K562 (cell line): Measurements from ENCODE around the gene TEX53. TPM values are rescaled to one million over a fixed set of nuclear protein-coding genes. Genes with fewer than 3 reads are reported as not detected.

ENCODE experiments used
- ATAC-seq: fragments of 200-7000 bp; cut with Tn5 transposase; 3 replicates; pipeline ENCODE4 v1.9.1; 2020; ENCODE audit warnings: moderate library complexity
- BruUV-seq: library from RNA; stranded (reverse); fragments of 400-500 nt; replicated peaks from 2 replicates; lab custom pipeline; 2021; lab: Mats Ljungman, UMichigan
- CTCF ChIA-PET: fragments of 300-600 bp; formaldehyde crosslinking; extraction: SDS; loops from one replicate; lab custom pipeline; 2021; ENCODE audit warnings: low intra/inter-chr PET ratio; lab: Yijun Ruan, JAX
- POLR2A ChIA-PET: fragments of 300-600, 350-650 bp; sonication (Branson Sonifier 250); formaldehyde crosslinking; extraction: SDS; loops from one replicate; lab custom pipeline; 2021; ENCODE audit warnings: antibody characterized with exemption, inconsistent platforms; lab: Yijun Ruan, JAX
- DNase-seq, 4 experiments: peaks; one replicate each; pipeline versions ENCODE4 v3.0.0 to v3.0.0-alpha.2; 2011 to 2018; ENCODE audit warnings: low spot score in 3 of 4, mixed read lengths in 3 of 4; ENCODE audit errors: extremely low read depth in 1 of 4
- FAIRE-seq: peaks from 2 replicates; lab custom pipeline; 2011; peaks lifted over from hg19 to GRCh38; lab: Jason Lieb, UNC
- H2AFZ ChIP-seq: 2 replicates; pipeline ENCODE4 v1.6.0; 2011; ENCODE audit warnings: low read depth, low read length, control low read depth, inconsistent platforms
- H3K27ac ChIP-seq: fragments of 200-600 bp; 3 replicates; pipeline ENCODE4 v1.8.0; 2011; ENCODE audit warnings: low read depth, mild to moderate bottlenecking, control low read depth, inconsistent platforms, low read length, moderate library complexity, mixed read lengths; ENCODE audit errors: extremely low read depth
- H3K27me3 ChIP-seq, 2 experiments: fragments of 300-600 bp in 1 of 2; 2 replicates in 1 of 2; 3 replicates in 1 of 2; pipeline versions ENCODE4 v1.6.0 to v1.8.0; 2011; ENCODE audit warnings: inconsistent platforms in 2 of 2, low read length in 2 of 2, mild to moderate bottlenecking in 1 of 2, mixed read lengths in 1 of 2, moderate library complexity in 1 of 2; ENCODE audit not compliant: control insufficient read depth in 2 of 2, insufficient read depth in 2 of 2
- H3K36me3 ChIP-seq: fragments of 300-600 bp; 3 replicates; pipeline ENCODE4 v1.8.0; 2011; ENCODE audit warnings: mild to moderate bottlenecking, low read length, inconsistent platforms; ENCODE audit not compliant: control insufficient read depth, insufficient read depth
- H3K4me1 ChIP-seq, 2 experiments: fragments of 200-600 bp in 1 of 2; replicated peaks in 1 of 2; 2 replicates in 1 of 2; 3 replicates in 1 of 2; pipeline versions ENCODE4 v1.5.1 to v1.8.0; 2011; ENCODE audit warnings: inconsistent platforms in 2 of 2, low read length in 2 of 2, mild to moderate bottlenecking in 1 of 2, mixed read lengths in 1 of 2, moderate library complexity in 1 of 2; ENCODE audit not compliant: control insufficient read depth in 2 of 2, insufficient read depth in 2 of 2
- H3K4me2 ChIP-seq: 2 replicates; pipeline ENCODE4 v1.6.1; 2011; ENCODE audit warnings: low read length, control low read depth, inconsistent platforms, mixed read lengths; ENCODE audit not compliant: insufficient read depth
- H3K4me3 ChIP-seq: fragments of 200-600 bp; sonication (generic), shearing (Covaris generic); 2 replicates; pipeline ENCODE4 v1.5.1; 2016; ENCODE audit warnings: control low read depth, inconsistent platforms
- H3K79me2 ChIP-seq: fragments of 200-600 bp; 3 replicates; pipeline ENCODE4 v1.8.0; 2011; ENCODE audit warnings: low read length, inconsistent platforms; ENCODE audit not compliant: control insufficient read depth, insufficient read depth
- H3K9ac ChIP-seq, 2 experiments: 2 replicates each; pipeline versions ENCODE4 v1.6.0 to v1.6.1; 2011; ENCODE audit warnings: low read depth in 2 of 2, low read length in 2 of 2, control low read depth in 1 of 2, inconsistent platforms in 1 of 2, mild to moderate bottlenecking in 1 of 2, mixed read lengths in 1 of 2; ENCODE audit not compliant: insufficient read depth in 1 of 2
- H3K9me1 ChIP-seq: one replicate; pipeline ENCODE4 v1.6.0; 2011; ENCODE audit warnings: inconsistent platforms, mild to moderate bottlenecking, low read length, moderate library complexity; ENCODE audit not compliant: control insufficient read depth, insufficient read depth
- H3K9me3 ChIP-seq: replicated peaks from 2 replicates; pipeline ENCODE4 v1.5.1; 2011; ENCODE audit warnings: low read depth, low read length, inconsistent platforms; ENCODE audit not compliant: control insufficient read depth, insufficient read depth
- H4K20me1 ChIP-seq: replicated peaks from 2 replicates; pipeline ENCODE4 v1.6.1; 2011; ENCODE audit warnings: low read length, inconsistent platforms, mixed read lengths; ENCODE audit not compliant: control insufficient read depth, insufficient read depth
- CCAR2 ChIP-seq: fragments of 200-400 bp; formaldehyde crosslinking; IDR thresholded peaks from 2 replicates; pipeline ENCODE4 v1.6.1; 2017; ENCODE audit warnings: mild to moderate bottlenecking, low read depth, low read length
- NRF1 ChIP-seq, 2 experiments: fragments of 450-650 bp; IDR thresholded peaks in 1 of 2; conservative IDR thresholded peaks in 1 of 2; 2 replicates each; pipeline ENCODE4 v1.6.1; 2014; ENCODE audit warnings: mild to moderate bottlenecking in 2 of 2
- ZNF212 ChIP-seq: fragments of 450-650 bp; formaldehyde crosslinking; IDR thresholded peaks from 2 replicates; pipeline ENCODE4 v1.4.0; 2020; ENCODE audit warnings: mild to moderate bottlenecking
- ZNF584 ChIP-seq: fragments of 200-800 bp; sonication (Bioruptor generic); IDR thresholded peaks from 2 replicates; pipeline ENCODE4 v1.6.1; 2016; ENCODE audit warnings: low read depth, mild to moderate bottlenecking, missing genetic modification characterization, missing compliant biosample characterization
- WGBS: fragments of 100-300 bp; shearing (Covaris generic); methylation state at CpG from one replicate; pipeline ENCODE4 v1.1.6; 2016; ENCODE audit warnings: low coverage, mixed read lengths; ENCODE audit not compliant: insufficient coverage; ENCODE audit errors: missing lambda C conversion rate; 5-methylcytosine and 5-hydroxymethylcytosine counted together
- in situ Hi-C: fragments of 300-500 bp; cut with MboI; formaldehyde crosslinking; loops from 4 replicates; pipeline ENCODE4 v1.15.0; 2018; ENCODE audit warnings: inconsistent platforms, mixed read lengths
- intact Hi-C: fragments of 100-400 bp; cut with micrococcal nuclease; formaldehyde crosslinking; loops from 2 replicates; pipeline ENCODE4 v1.14.2; 2022
- polyA plus RNA-seq, 8 experiments: library from polyadenylated mRNA; depleted of rRNA in 4 of 8; stranded (reverse) in 5 of 8; unstranded in 3 of 8; fragments of >200 nt; fragmentation: Nextera tagmentation in 2 of 8; fragmentation: Illumina TruSeq in 1 of 8; extraction: Ambion mirVana in 2 of 8; extraction: Trizol in 1 of 8; gene quantifications; 2 replicates each; pipeline versions ENCODE4 v1.2.1 to v1.2.3, GENCODE V29; 2011 to 2014; ENCODE audit warnings: inconsistent platforms in 1 of 8, missing spikeins in 1 of 8
- total RNA-seq, 7 experiments: library from RNA; depleted of rRNA in 6 of 7; stranded (reverse); fragments of >200 nt in 6 of 7; fragmentation: Illumina TruSeq in 2 of 7; extraction: Trizol in 2 of 7; gene quantifications; 2 replicates each; pipeline versions ENCODE4 v1.2.1 to v1.2.3, GENCODE V29; 2011 to 2021; ENCODE audit warnings: low replicate concordance in 1 of 7
- TF ChIP-seq, protein P1 (sequence below): fragments of 450-650 bp; IDR thresholded peaks from 2 replicates; pipeline ENCODE4 v1.6.1; 2016; ENCODE audit warnings: low read depth

TEX53 gene
- total and polyA plus RNA-seq, 9 of the 15 experiments (the other 6 are each of a cell fraction or from before 2014, with no cell fraction given), result not detected

- Histone ChIP-seq H4K20me1 (no peaks in the 10 kb centered on the region; the same call in 1 of the 2 replicates), H3K9me3 (no peaks in the 10 kb centered on the region), H3K36me3 (no peaks in the 10 kb centered on the region), H3K79me2 (no peaks in the 10 kb centered on the region), H3K9ac (no peak overlapping the region), H3K4me1 (no peaks in the 10 kb centered on the region), H2AFZ (no peak overlapping the region), H3K27me3 (peaks cover under 1 to 7% of the 10 kb centered on the region in 2 experiments; a peak in 2 of 5 replicates), H3K27ac (no peak overlapping the region), H3K4me3 (no peak overlapping the region), H3K4me2 (no peak overlapping the region), H3K9me1 (no peaks in the 10 kb centered on the region)
- intact Hi-C loops (no loop called here), in situ Hi-C loops (no loop called here)
- no TSS peak for BruUV-seq
- DNase-seq (no peak), FAIRE-seq (no peak), ATAC-seq (no peak)
- POLR2A ChIA-PET, result no interaction called here
- TF ChIP-seq CCAR2, result no peak
- no peak for TF ChIP-seq NRF1 (conservative IDR thresholded peaks at IDR 0.05 in 1 of 2, IDR thresholded peaks at IDR 0.05 in 1 of 2)
- no peak for TF ChIP-seq ZNF584 (CRISPR knock-in tag)
- TF ChIP-seq, protein P1, sequence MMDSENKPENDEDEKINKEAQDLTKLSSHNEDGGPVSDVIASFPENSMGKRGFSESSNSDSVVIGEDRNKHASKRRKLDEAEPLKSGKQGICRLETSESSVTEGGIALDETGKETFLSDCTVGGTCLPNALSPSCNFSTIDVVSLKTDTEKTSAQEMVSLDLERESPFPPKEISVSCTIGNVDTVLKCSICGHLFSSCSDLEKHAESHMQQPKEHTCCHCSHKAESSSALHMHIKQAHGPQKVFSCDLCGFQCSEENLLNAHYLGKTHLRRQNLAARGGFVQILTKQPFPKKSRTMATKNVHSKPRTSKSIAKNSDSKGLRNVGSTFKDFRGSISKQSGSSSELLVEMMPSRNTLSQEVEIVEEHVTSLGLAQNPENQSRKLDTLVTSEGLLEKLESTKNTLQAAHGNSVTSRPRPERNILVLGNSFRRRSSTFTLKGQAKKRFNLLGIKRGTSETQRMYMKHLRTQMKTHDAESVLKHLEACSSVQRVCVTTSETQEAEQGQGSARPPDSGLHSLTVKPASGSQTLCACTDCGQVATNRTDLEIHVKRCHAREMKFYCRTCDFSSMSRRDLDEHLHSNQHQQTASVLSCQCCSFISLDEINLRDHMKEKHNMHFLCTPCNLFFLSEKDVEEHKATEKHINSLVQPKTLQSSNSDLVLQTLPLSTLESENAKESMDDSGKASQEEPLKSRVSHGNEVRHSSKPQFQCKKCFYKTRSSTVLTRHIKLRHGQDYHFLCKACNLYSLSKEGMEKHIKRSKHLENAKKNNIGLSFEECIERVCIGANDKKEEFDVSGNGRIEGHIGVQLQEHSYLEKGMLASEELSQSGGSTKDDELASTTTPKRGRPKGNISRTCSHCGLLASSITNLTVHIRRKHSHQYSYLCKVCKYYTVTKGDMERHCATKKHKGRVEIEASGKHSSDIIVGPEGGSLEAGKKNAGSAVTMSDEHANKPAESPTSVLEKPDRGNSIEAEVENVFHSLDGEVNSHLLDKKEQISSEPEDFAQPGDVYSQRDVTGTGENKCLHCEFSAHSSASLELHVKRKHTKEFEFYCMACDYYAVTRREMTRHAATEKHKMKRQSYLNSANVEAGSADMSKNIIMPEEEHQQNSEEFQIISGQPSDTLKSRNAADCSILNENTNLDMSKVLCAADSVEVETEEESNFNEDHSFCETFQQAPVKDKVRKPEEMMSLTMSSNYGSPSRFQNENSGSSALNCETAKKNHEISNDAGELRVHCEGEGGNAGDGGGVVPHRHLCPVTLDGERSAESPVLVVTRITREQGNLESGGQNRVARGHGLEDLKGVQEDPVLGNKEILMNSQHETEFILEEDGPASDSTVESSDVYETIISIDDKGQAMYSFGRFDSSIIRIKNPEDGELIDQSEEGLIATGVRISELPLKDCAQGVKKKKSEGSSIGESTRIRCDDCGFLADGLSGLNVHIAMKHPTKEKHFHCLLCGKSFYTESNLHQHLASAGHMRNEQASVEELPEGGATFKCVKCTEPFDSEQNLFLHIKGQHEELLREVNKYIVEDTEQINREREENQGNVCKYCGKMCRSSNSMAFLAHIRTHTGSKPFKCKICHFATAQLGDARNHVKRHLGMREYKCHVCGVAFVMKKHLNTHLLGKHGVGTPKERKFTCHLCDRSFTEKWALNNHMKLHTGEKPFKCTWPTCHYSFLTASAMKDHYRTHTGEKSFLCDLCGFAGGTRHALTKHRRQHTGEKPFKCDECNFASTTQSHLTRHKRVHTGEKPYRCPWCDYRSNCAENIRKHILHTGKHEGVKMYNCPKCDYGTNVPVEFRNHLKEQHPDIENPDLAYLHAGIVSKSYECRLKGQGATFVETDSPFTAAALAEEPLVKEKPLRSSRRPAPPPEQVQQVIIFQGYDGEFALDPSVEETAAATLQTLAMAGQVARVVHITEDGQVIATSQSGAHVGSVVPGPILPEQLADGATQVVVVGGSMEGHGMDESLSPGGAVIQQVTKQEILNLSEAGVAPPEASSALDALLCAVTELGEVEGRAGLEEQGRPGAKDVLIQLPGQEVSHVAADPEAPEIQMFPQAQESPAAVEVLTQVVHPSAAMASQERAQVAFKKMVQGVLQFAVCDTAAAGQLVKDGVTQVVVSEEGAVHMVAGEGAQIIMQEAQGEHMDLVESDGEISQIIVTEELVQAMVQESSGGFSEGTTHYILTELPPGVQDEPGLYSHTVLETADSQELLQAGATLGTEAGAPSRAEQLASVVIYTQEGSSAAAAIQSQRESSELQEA, result no peak
- no peak for TF ChIP-seq ZNF212 (CRISPR knock-in tag)
- CTCF ChIA-PET, result no interaction called here
- WGBS, result 1% methylated on average over 7 of the region's 7 CpGs
Observed at GRCh38 chr9:114696814-114697544, 39.4 kb upstream of the TEX53 start.
